Measurements from ENCODE around the gene SCGB1D1.

- TF ChIP-seq CTCF (IDR thresholded peaks at IDR 0.05) (no peak), EP300 (IDR thresholded peaks at IDR 0.05) (no peak), POLR2AphosphoS5 (IDR thresholded peaks at IDR 0.05) (no peak), POLR2A (IDR thresholded peaks at IDR 0.05; ENCODE audit: low read depth) (no peak)
Observed at GRCh38 chr11:62241095-62241494, 51.1 kb downstream of the SCGB1D1 start.
